Glutamatergic neuron (in vitro differentiated cells): ENCODE measurements around the gene HEXD. TPM values are rescaled to one million over a fixed set of nuclear protein-coding genes. Genes with fewer than 3 reads are reported as not detected.

Source experiments
- DNase-seq: peaks from one replicate; pipeline ENCODE4 v3.0.0; 2022
- H3K27ac Mint-ChIP-seq: one replicate; pipeline ENCODE4 v1.8.0; 2020; ENCODE audit warnings: mild to moderate bottlenecking, mixed read lengths, inconsistent platforms; ENCODE audit not compliant: unreplicated experiment
- H3K27me3 Mint-ChIP-seq: one replicate; pipeline ENCODE4 v1.8.0; 2020; ENCODE audit warnings: mild to moderate bottlenecking, moderate library complexity, mixed read lengths, inconsistent platforms; ENCODE audit not compliant: unreplicated experiment
- H3K36me3 Mint-ChIP-seq: one replicate; pipeline ENCODE4 v1.8.0; 2020; ENCODE audit warnings: mild to moderate bottlenecking, mixed read lengths, inconsistent platforms; ENCODE audit not compliant: unreplicated experiment
- H3K4me1 Mint-ChIP-seq: one replicate; pipeline ENCODE4 v1.8.0; 2020; ENCODE audit warnings: mild to moderate bottlenecking, low read depth, mixed read lengths, inconsistent platforms; ENCODE audit not compliant: unreplicated experiment
- H3K4me3 Mint-ChIP-seq: one replicate; pipeline ENCODE4 v1.8.0; 2020; ENCODE audit warnings: mild to moderate bottlenecking, mixed read lengths, inconsistent platforms; ENCODE audit not compliant: unreplicated experiment
- H3K9me3 Mint-ChIP-seq: one replicate; pipeline ENCODE4 v1.8.0; 2020; ENCODE audit warnings: mild to moderate bottlenecking, moderate library complexity, mixed read lengths, inconsistent platforms; ENCODE audit not compliant: unreplicated experiment
- CTCF ChIP-seq: fragments of 200-600 bp; sonication (generic); IDR thresholded peaks from one replicate; pipeline ENCODE4 v1.5.0; 2021; ENCODE audit not compliant: partially characterized antibody, unreplicated experiment
- total RNA-seq: library from RNA; stranded (reverse); fragmentation: NEBNext Ultra II Directional; extraction: Animal tissue kit (Norgen Biotek cat#: 25700); gene quantifications from one replicate; pipeline ENCODE4 v1.2.1, GENCODE V29; 2021; ENCODE audit not compliant: unreplicated experiment

HEXD gene
- total RNA-seq, 1 donor from 2014 or later = 58.7 TPM

GRCh38 chr17:82475458-82475857, 57.3 kb downstream of the HEXD start:
- H3K27me3 Mint-ChIP-seq = peaks cover 1% of the 10 kb centered on the region
- no peaks in the 10 kb centered on the region for H3K9me3 Mint-ChIP-seq
- no peaks in the 10 kb centered on the region for H3K36me3 Mint-ChIP-seq
- no peak for DNase-seq
- no peak overlapping the region for H3K27ac Mint-ChIP-seq
- no peak for TF ChIP-seq CTCF
- no peak overlapping the region for H3K4me3 Mint-ChIP-seq
- no peaks in the 10 kb centered on the region for H3K4me1 Mint-ChIP-seq

GRCh38 chr17:82477934-82478333, 59.8 kb downstream of the HEXD start:
- Mint-ChIP-seq H3K27me3 (peaks cover 1% of the 10 kb centered on the region), H3K4me1 (no peaks in the 10 kb centered on the region), H3K9me3 (no peaks in the 10 kb centered on the region), H3K27ac (no peak overlapping the region), H3K4me3 (no peak overlapping the region), H3K36me3 (peaks cover 4% of the 10 kb centered on the region)
- TF ChIP-seq CTCF = no peak
- DNase-seq = no peak

- TF ChIP-seq CTCF = no peak
- H3K36me3 Mint-ChIP-seq = peaks cover 4% of the 10 kb centered on the region
- no peaks in the 10 kb centered on the region for H3K4me1 Mint-ChIP-seq
- DNase-seq = no peak
- H3K9me3 Mint-ChIP-seq = no peaks in the 10 kb centered on the region
- no peak overlapping the region for H3K4me3 Mint-ChIP-seq
- H3K27me3 Mint-ChIP-seq = peaks cover 1% of the 10 kb centered on the region
- peak overlapping the region; percentile 22 for H3K27ac Mint-ChIP-seq
Observed at GRCh38 chr17:82479602-82480001, 61.5 kb downstream of the HEXD start.

- no peak for DNase-seq
- H3K36me3 Mint-ChIP-seq = peaks cover 4% of the 10 kb centered on the region
- H3K4me3 Mint-ChIP-seq = no peak overlapping the region
- no peak for TF ChIP-seq CTCF
- no peak overlapping the region for H3K27ac Mint-ChIP-seq
- H3K4me1 Mint-ChIP-seq = no peaks in the 10 kb centered on the region
- H3K9me3 Mint-ChIP-seq = no peaks in the 10 kb centered on the region
- peaks cover 1% of the 10 kb centered on the region for H3K27me3 Mint-ChIP-seq
Observed at GRCh38 chr17:82480318-82480717, 62.2 kb downstream of the HEXD start.

- Mint-ChIP-seq H3K27ac (no peak overlapping the region), H3K9me3 (no peaks in the 10 kb centered on the region), H3K36me3 (peaks cover 4% of the 10 kb centered on the region), H3K4me1 (no peaks in the 10 kb centered on the region), H3K4me3 (no peak overlapping the region), H3K27me3 (peaks cover 4% of the 10 kb centered on the region)
- no peak for DNase-seq
- no peak for TF ChIP-seq CTCF
Observed at GRCh38 chr17:82483204-82483660, 65.1 kb downstream of the HEXD start.
